ENCODE measurements around the gene NAP1L4. TPM values are rescaled to one million over a fixed set of nuclear protein-coding genes. Genes with fewer than 3 reads are reported as not detected.

NAP1L4 gene
- total and polyA plus RNA-seq, 7 donors, result 121 to 153 (median 143) TPM

- Histone ChIP-seq H3K27ac (no peak overlapping the region), H3K36me3 (ENCODE audit: insufficient read depth in 1 of 2, low read depth in 1 of 2) (no peaks in the 10 kb centered on the region), H3K27me3 (ENCODE audit: insufficient read depth in 3 of 3, low read length in 2 of 3) (peaks cover 0 to 43% (median 13%) of the 10 kb centered on the region in 3 donors), H3K4me3 (no peak overlapping the region), H3K4me1 (peaks cover 6% of the 10 kb centered on the region), H3K9me3 (no peaks in the 10 kb centered on the region)
- intact Hi-C loops (cut with DNase I), result no loop called here
- DNase-seq (no peak), ATAC-seq (no peak)
- no peak for TF ChIP-seq CTCF (IDR thresholded peaks at IDR 0.05)
- 58 to 69% (median 60%) methylated on average over 19 to 21 of the region's 21 CpGs for WGBS, 3 donors
Observed at GRCh38 chr11:2904153-2905052, 87.7 kb downstream of the NAP1L4 start.

- H3K4me3 ChIP-seq, result no peak overlapping the region
- H3K4me1 ChIP-seq, result peaks cover 6% of the 10 kb centered on the region
- intact Hi-C loops (cut with DNase I), result no loop called here
- no peak for DNase-seq
- H3K9me3 ChIP-seq, result no peaks in the 10 kb centered on the region
- no peak for ATAC-seq
- H3K27me3 ChIP-seq (ENCODE audit: insufficient read depth in 3 of 3, low read length in 2 of 3), result peaks cover 0 to 42% (median 10%) of the 10 kb centered on the region in 3 donors
- 66 to 85% (median 83%) methylated on average over 7 of the region's 7 CpGs for WGBS, 3 donors
- TF ChIP-seq CTCF (IDR thresholded peaks at IDR 0.05), result no peak
- H3K36me3 ChIP-seq (ENCODE audit: insufficient read depth in 1 of 2, low read depth in 1 of 2), result no peaks in the 10 kb centered on the region
- H3K27ac ChIP-seq, result no peak overlapping the region
Observed at GRCh38 chr11:2903672-2904011, 88.5 kb downstream of the NAP1L4 start.

- 71 to 78% (median 77%) methylated on average over 23 of the region's 23 CpGs for WGBS, 3 donors
- Histone ChIP-seq H3K27me3 (ENCODE audit: insufficient read depth in 3 of 3, low read length in 2 of 3) (peaks cover 0 to 36% (median 10%) of the 10 kb centered on the region in 3 donors), H3K27ac (no peak overlapping the region), H3K9me3 (no peaks in the 10 kb centered on the region), H3K4me1 (peaks cover 6% of the 10 kb centered on the region), H3K36me3 (ENCODE audit: insufficient read depth in 1 of 2, low read depth in 1 of 2) (no peaks in the 10 kb centered on the region), H3K4me3 (peak overlapping the region; percentile 70)
- intact Hi-C loops (cut with DNase I), result no loop called here
- DNase-seq (no peak), ATAC-seq (no peak)
- TF ChIP-seq CTCF (IDR thresholded peaks at IDR 0.05), result no peak
Observed at GRCh38 chr11:2902784-2903671, 89.1 kb downstream of the NAP1L4 start.

GRCh38 chr11:2901854-2902783 is 90.0 kb downstream of the NAP1L4 start:
- H3K9me3 ChIP-seq, result no peaks in the 10 kb centered on the region
- no peak for TF ChIP-seq CTCF (IDR thresholded peaks at IDR 0.05)
- intact Hi-C loops (cut with DNase I), result no loop called here
- peak overlapping the region; percentile 55 for H3K27ac ChIP-seq
- no peaks in the 10 kb centered on the region for H3K36me3 ChIP-seq (ENCODE audit: insufficient read depth in 1 of 2, low read depth in 1 of 2)
- 5 to 9% (median 6%) methylated on average over 53 to 58 of the region's 58 CpGs for WGBS, 3 donors
- ATAC-seq (peak; percentile 84 to 95 (median 88)), DNase-seq (peak; percentile 96)
- peaks cover 0 to 27% (median 5%) of the 10 kb centered on the region in 3 donors for H3K27me3 ChIP-seq (ENCODE audit: insufficient read depth in 3 of 3, low read length in 2 of 3)
- H3K4me1 ChIP-seq, result peaks cover 6% of the 10 kb centered on the region
- peak overlapping the region; percentile 70 for H3K4me3 ChIP-seq
